GM19035 (cell line): Measurements from ENCODE around the gene CABP4.
"Not testable (repeated sequence)": the region's sequence is repeated elsewhere in the genome, so short reads cannot be mapped to it uniquely, and the experiment has no call there.

Source experiments
- ATAC-seq: cut with Tn5 transposase; IDR thresholded peaks from one replicate; pipeline ENCODE4 v1.9.1; 2021; ENCODE audit not compliant: unreplicated experiment

The CABP4 gene

DNA sequence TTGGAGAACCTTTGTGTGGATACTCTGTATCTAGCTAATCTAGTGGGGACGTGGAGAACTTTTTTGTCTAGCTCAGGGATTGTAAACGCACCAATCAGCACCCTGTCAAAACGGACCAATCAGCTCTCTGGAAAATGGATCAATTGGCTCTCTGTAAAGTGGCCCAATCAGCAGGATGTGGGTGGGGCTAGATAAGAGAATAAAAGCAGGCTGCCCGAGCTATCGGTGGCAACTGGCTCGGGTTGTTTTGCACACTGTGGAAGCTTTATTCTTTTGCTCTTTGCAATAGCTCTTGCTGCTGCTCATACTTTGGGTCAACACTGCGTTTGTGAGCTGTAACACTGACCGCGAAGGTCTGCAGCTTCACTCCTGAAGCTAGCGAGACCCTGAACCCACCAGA is 21.5 kb downstream of the CABP4 start:
- ATAC-seq: not testable (repeated sequence)

DNA sequence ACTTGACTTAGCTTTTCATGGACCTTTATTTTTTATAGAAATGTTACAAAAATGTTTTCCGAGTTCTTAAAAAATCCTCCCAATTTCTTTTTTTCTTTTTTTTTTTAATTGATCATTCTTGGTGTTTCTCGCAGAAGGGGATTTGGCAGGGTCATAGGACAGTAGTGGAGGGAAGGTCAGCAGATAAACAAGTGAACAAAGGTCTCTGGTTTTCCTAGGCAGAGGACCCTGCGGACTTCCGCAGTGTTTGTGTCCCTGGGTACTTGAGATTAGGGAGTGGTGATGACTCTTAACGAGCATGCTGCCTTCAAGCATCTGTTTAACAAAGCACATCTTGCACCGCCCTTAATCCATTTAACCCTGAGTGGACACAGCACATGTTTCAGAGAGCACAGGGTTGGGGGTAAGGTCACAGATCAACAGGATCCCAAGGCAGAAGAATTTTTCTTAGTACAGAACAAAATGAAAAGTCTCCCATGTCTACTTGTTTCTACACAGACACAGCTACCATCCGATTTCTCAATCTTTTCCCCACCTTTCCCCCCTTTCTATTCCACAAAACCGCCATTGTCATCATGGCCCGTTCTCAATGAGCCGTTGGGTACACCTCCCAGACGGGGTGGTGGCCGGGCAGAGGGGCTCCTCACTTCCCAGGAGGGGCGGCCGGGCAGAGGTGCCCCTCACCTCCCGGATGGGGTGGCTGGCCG is 22.3 kb downstream of the CABP4 start:
- not testable (repeated sequence) for ATAC-seq

DNA sequence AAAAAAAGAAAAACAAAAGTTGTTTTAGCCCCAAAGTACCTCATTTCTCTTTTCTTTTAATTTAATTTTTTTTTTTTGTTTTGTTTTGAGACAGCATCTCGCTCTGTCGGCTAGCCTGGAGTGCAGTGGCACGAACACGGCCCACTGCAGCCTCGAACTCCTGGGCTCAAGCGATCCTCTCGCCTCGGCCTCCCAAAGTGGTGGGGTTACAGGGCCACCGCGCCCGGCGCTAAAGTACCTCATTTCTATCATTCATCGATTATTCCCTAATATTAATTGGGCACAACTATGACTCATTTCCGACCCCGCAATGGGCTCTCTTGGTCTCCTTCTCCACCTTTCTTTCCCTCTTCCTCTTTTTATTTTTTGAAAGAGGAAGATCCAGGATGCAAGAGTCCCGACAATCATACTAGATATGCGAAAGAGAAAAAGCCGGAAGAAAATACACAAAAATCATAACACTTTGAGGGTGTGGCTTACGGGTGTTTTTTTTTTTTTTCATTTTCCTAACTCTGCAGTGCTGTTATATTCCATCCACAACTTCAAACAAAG is 27.2 kb downstream of the CABP4 start:
- peak; percentile 11 for ATAC-seq

DNA sequence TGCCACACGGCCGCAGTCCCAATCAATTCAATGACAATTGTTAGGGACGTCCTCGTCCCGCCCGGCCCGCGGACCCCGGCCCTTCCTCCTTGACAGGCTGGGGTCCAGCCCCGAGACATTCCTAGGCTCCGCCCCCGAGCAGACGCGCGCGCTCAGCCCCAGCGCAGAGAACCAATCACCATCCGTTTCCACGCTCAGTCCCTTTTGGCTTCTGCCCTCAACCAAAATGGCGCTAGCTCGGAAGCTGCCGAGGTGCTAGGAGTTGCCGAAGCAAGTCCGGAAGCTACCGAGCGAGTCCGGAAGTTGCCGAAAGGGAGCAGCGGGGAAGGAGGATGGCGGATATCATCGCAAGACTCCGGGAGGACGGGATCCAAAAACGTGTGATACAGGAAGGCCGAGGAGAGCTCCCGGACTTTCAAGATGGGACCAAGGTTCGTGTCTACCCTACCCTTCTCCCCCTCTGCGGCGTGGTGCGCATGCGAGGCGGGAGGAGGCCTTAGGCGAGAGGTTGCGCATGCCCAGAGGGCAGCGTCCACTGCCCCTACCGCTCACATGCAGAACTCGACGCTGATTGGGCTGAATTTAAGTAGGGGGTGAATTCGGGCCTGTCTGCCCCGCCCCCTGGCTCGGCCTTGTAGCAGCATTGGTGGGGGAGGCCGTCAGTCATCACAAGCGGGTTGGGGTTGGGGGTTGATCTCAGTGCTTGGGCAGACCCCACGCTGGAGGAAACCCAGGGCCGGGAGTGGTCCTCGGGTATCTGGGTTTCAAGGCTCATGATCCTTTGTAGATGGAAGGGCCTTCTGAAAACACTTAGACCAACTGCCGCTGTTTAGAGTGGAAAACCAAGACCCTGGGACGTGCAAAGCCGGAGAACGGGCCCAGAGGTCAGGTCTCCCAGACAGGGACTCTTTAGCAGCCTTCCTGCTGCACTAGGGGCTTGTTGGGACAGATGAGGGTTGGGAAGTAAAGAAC is 28.0 kb downstream of the CABP4 start, which contains the start of gene AIP:
Gene AIP (plus strand): TSS at position 200 of the 972 bp plus-strand sequence. CDS start 133 bp downstream, at position 333.
- ATAC-seq: peak; percentile 66

DNA sequence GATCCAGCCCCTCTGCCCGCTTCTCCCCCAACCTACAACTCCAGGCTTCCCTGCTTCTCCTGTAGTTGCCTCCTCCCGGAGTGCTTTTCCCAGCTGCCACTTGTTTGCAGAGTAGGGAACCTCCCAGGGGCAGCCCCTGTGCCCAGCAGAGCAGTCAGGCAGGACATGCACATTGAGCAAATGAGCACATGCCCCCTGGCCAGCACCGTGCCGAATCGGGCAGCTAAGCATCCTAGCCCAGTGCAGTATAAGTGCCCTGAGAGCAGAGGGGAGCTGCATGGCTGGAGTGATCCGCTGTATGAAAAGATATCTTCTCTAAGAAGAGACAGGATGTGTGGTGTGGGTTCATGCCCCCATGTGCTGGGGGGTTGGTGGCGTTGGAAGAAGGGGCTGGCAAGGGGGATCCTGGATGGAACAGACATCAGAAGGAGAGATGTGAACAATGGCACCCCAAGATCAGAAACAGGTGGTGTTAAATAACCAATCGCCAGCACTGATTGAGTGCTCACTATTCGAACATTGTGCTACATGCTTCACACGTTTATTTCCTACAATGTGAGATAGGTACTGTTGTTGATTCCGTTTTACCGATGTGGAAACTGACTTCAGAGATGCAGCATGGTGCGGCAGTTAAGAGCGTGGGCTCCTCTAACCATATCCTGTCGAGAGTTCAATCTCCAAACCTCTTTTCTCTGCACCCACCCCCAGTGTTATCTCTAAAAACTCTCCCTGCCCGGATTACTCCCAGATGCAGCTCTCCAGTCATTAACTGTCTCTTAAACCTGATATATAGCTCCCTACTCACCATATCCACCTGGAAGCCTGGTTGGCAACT is 28.9 kb downstream of the CABP4 start:
- ATAC-seq: no peak

DNA sequence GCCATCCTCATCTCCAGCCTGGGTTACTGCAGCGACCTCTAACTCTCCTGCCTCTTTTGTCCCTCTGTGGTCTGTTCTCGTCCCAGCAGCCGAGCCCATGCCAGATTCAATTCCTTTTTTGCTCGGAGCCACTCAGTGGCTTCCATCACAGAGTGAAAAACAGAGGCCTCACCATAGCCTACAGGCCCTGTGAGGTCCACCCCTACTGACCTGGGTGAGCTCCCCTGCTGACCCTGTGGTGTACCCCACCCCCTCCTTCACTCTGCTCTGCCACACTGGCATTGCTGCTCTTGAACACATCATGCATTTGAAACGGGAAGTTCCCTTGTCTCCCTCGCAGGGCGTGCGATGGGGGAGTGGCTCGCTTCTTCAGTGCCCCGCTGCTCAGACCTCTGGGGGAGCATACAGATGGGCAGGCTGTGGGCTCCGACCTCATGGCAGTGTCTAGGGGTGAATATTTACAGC is 29.7 kb downstream of the CABP4 start:
- ATAC-seq: no peak

DNA sequence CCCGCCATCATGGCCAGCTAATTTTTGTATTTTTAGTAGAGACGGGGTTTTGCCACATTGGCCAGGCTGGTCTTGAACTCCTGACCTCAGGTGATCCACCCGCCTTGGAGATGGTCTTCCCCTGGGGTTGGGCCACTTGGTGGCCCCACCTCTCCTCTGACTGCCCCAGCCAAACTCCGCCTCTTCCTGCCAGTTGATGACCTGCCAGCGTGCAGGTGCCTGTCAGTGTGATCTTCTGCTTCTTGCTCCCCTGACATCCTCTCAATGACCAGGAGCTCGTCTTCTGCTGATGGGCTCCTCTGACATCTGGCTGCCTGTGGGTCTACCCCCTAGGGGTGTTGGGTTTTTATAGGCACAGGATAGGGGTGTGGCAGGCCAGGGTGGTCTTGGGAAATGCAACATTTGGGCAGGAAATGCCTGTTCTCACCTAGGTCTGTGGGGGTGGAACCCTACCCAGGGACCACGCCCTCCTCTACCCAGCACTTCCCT is 30.8 kb downstream of the CABP4 start:
- not testable (repeated sequence) for ATAC-seq

DNA sequence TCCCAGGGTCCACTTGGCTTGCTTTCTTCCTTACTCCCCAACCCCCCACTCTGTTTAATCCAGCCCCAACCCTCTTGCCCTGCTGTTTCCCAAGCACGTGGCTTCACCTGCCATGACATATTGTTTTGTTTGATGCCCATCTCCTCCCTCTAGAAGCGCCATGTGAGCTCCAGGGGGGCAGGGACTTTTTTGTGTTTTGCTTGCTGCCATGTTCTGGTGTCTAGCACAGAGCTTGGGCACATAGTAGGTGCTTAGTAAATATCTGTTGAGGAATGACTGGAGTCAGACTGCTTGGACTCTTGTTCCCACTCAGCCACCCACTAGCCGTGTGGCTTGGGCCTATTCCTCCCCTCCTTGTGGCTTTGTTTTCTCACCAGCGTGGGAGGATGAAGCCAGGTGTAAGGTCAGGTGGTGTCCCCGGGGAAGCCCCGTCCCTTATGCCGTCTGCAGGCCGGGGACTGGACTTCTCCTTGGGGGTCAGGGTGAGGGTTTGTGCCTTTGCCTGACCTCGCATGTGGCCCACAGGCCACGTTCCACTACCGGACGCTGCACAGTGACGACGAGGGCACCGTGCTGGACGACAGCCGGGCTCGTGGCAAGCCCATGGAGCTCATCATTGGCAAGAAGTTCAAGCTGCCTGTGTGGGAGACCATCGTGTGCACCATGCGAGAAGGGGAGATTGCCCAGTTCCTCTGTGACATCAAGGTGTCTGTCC is 31.5 kb downstream of the CABP4 start:
- peak; percentile 28 for ATAC-seq

DNA sequence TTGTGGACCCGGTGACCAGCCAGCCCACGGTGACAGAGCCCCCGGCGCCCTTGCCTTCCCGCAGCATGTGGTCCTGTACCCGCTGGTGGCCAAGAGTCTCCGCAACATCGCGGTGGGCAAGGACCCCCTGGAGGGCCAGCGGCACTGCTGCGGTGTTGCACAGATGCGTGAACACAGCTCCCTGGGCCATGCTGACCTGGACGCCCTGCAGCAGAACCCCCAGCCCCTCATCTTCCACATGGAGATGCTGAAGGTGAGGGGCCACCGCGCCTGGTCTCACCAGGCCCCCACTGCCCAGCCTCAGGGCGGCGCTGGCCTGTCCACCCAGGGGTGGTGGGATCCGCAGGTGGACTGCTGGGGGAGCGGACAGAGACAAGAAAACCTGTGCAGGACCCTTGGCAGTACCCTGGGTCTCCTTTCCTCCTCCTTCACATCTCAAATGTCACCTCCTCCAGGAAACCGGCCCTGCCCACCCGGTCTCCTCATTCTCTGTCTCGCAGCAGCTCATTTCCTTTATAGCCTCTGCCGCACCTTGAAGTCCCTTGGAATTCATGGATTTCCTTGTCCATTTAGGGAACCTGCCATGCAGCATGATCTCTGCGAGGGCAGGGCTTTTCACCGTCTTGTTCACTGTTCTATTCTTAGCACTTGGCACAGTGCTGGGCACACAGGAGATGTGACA is 34.2 kb downstream of the CABP4 start:
- ATAC-seq: no peak

DNA sequence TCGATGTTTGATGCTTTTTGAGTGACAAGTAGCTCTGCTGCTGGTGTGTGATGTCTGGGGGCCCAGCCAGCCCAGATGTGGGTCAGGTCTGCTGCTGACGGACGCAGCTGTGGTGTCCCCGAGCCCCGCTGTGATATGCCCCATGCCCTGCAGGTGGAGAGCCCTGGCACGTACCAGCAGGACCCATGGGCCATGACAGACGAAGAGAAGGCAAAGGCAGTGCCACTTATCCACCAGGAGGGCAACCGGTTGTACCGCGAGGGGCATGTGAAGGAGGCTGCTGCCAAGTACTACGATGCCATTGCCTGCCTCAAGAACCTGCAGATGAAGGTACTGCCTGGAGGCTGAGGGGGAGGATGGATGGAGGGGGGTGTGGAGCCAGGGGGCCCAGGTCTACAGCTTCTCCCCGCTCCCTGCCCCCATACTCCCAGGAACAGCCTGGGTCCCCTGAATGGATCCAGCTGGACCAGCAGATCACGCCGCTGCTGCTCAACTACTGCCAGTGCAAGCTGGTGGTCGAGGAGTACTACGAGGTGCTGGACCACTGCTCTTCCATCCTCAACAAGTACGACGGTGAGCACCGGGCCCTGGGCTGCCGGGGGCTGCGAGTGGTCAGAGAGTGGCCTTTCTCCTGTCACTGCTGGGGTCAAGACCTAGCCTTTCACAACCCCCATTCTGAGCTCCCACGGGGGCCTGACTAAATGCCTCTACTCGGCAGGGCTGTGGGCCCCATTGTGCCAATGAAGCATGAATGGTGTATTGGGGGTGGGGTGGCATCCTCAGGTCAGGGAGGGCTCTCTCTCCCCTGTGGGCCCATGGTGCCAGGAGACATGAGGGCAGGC is 35.0 kb downstream of the CABP4 start:
- no peak for ATAC-seq

DNA sequence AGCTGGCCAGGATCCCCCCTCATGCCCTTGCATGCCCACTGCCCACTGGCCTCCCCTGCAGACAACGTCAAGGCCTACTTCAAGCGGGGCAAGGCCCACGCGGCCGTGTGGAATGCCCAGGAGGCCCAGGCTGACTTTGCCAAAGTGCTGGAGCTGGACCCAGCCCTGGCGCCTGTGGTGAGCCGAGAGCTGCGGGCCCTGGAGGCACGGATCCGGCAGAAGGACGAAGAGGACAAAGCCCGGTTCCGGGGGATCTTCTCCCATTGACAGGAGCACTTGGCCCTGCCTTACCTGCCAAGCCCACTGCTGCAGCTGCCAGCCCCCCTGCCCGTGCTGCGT is 35.5 kb downstream of the CABP4 start:
- no peak for ATAC-seq

DNA sequence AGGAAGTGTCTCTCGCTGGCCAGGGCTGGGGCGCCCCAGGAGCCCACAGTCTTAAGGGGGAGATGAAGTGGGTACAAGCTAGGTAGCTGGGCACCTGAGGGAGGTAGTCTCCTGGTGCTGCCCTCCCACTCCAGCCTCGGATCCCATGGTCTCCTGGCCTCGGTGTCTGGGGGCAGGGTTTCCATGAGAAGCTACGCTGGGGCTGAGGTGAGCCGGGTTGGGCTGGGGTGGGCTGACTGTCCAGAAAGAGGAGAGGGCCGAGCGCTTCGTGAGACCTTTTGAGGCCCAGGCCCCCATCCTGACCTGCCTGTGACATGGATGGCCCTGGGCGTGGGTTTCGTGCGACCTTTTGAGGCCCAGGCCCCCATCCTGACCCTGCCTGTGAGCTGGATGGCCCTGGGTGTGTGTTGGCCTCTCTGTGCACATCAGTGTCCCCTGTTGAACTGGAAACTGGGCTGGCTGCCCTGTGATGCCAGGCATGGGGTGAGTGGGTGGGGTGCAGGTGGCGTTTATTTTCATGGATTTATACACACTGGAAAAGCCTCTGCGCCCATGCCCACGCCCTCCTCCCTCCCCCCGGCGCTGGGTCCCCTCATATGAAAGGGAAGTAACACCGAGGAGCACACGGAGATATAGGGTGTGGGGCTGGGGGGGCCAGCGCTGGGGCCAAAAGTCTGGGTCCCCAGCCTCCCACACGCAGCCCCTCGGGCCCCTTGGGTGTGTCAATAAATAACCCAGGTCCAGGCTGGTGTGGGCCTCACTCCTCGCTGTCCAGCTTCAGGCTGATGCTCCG is 36.3 kb downstream of the CABP4 start:
- no peak for ATAC-seq

DNA sequence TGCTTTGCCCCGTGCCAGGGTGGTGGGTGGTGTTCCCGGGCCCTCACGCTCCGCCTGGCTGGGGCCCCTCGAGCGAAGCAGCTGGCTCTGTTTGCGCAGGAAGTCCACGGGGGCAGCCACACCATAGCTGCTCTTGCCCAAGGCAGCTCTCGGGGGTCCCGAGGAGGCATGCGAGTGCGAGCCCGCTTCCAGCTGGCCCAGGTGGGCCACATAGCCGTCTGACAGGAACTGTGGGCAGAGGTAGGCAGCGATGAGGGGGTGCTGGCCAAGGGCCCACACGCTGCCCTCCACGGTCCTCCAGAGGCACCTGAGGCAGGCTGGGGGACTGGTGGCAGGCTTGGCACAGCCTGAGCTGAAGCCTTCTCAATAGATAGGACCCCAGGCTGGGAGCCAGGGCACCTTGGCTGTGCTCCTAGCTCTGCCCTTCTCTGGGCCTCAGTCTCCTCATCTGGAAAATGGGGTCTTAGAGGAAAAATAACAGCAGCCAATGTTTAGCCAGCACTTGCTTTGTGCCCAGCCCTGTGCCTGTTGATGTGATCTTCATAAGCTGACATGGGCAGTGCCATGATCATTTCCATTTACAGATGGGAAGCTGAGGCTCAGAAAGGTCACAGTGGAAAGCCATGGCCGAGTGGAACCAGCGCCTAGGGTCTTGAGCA is 37.0 kb downstream of the CABP4 start:
- no peak for ATAC-seq

DNA sequence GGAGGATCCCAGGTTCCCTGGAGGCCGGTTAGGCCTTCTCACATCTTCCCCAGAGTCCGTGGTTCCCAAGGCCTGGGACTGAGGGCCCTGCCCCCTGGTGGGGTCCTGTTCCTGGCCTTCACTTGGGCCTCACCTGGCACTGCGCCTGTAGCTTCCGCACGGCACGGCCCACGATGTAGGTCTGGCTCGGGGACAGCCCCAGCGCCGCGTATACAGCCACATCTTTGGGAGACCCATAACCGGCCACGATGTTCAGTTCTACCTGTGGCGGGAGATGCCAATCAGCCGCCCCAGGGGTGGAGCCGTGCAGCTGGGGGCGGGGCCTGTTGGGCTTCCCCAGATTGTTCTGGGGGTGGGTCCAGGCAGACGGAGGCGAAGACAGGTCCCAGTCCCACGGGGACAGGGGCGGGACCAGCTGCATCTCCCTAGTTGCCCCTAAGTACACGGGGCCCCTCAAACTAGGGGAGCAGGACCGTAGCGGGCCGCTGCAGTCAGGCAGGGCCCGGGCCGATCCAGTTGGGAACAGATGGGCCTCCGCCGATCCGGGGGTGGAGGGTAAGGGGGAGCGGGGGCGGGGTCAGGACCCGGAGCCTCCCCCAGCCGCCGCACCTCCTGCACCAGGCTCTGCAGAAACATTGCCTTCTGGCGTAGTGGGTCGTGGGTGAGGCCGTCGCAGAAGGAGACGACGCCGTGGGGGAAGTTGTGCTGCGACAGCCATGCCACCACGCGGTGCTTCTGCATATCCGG is 37.8 kb downstream of the CABP4 start:
- no peak for ATAC-seq

DNA sequence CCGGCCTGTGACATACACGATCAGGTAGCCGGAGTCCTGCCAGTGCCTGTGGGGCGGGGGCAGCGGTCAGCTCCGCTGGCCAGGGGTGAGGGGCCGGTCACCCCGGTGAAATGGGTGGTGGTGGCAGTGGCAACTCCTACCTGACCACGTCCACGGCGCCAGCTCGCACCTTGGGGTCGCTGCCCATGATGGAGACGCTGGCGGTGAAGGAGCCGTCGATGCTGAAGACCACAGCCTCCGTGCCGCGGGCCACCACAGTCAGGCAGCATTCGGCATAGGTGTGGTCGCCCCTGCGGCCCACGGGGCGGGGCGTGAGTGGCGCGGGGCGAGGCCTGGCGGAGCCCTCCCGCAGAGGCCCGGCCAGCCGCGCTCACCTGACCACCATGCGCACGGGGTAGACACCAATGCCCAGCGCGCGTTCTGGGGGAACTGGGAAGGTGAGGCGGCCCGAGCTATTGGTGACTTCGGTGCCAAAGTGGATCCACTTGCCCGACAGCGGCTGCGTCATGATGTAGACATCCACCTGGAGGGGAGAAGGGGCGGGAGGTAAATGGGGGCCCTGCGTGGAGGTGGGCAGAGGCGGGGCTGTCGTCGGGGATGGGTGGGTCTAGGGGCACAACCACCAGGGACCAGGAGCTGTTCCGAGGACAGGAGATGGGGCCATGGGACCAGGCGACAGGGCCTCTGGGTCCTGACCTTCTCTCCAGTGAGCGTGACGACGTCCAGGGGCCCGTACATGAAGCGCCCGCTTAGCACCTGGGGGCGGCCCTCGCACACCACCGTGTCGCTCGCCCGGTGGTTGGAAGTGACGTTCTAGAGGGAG is 38.6 kb downstream of the CABP4 start:
- no peak for ATAC-seq
